ENCODE data around the gene PALM3.

The PALM3 gene

GRCh38 chr19:14088634-14089411, 26.9 kb upstream of the PALM3 start:
- no peak for FAIRE-seq

GRCh38 chr19:14086098-14086497, 24.2 kb upstream of the PALM3 start:
- no peak for FAIRE-seq

GRCh38 chr19:14085309-14085995, 23.6 kb upstream of the PALM3 start, which contains the start of gene C19orf67:
C19orf67 (minus strand) TSS chr19:14085783; CDS start chr19:14085627, 156 bp downstream.
- FAIRE-seq, result no peak

- FAIRE-seq, result no peak
These were observed 20.7 kb upstream of the PALM3 start for GRCh38 chr19:14082675-14082960.

GRCh38 chr19:14081797-14082674, 20.2 kb upstream of the PALM3 start:
- FAIRE-seq, result no peak

- FAIRE-seq, result peak; percentile 99
These were observed 19.3 kb upstream of the PALM3 start for GRCh38 chr19:14080887-14081796.

GRCh38 chr19:14078411-14078810, 16.5 kb upstream of the PALM3 start:
- FAIRE-seq, result no peak

- FAIRE-seq, result no peak
These were observed 12.3 kb upstream of the PALM3 start for GRCh38 chr19:14073925-14074838.

- FAIRE-seq, result no peak
These were observed 11.5 kb upstream of the PALM3 start for GRCh38 chr19:14073261-14073924.

GRCh38 chr19:14072535-14073260, 10.8 kb upstream of the PALM3 start, which contains the start of gene MISP3:
MISP3 (plus strand) TSS chr19:14072786; CDS start chr19:14073310, 524 bp downstream.
- no peak for FAIRE-seq

GRCh38 chr19:14070268-14071050, 8.6 kb upstream of the PALM3 start:
- FAIRE-seq, result no peak

GRCh38 chr19:14066134-14066533, 4.3 kb upstream of the PALM3 start:
- no peak for FAIRE-seq

GRCh38 chr19:14063105-14063504, 1.2 kb upstream of the PALM3 start:
- no peak for FAIRE-seq

- no peak for FAIRE-seq
These were observed 631 bp upstream of the PALM3 start for GRCh38 chr19:14062558-14062855.

GRCh38 chr19:14061081-14061749, 661 bp downstream of the PALM3 start:
- no peak for FAIRE-seq

- FAIRE-seq, result no peak
These were observed 2.2 kb downstream of the PALM3 start for GRCh38 chr19:14059652-14060155.

GRCh38 chr19:14059093-14059480, 2.8 kb downstream of the PALM3 start:
- FAIRE-seq, result no peak
